HG02588 (cell line): ENCODE results near the gene SIMC1.
A peak's percentile ranks its signal among the peaks of the same experiment; 100 is the strongest.
"Not testable (repeated sequence)": the region's sequence is repeated elsewhere in the genome, so short reads cannot be mapped to it uniquely, and the experiment has no call there.

ENCODE experiments used
- ATAC-seq: cut with Tn5 transposase; IDR thresholded peaks from one replicate; pipeline ENCODE4 v1.9.1; 2021; ENCODE audit warnings: mild to moderate bottlenecking, moderate library complexity; ENCODE audit not compliant: unreplicated experiment

Gene SIMC1

DNA sequence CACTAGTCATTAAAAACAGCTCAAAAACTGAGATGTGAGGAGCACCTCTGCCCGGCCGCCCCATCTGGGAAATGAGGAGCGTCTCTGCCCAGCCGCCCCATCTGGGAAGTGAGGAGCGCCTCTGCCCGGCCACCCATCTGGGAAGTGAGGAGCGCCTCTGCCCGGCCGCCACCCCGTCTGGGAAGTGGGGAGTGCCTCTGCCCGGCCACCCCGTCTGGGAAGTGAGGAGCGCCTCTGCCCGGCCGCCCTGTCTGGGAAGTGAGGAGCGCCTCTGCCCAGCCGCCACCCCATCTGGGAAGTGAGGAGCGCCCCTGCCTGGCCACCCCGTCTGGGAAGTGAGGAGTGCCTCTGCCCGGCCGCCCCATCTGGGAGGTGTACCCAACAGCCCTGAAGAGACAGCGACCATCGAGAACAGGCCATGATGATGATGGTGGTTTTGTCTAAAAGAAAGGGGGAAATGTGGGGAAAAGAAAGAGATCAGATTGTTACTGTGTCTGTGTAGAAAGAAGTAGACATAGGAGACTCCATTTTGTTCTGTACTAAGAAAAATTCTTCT is 23.7 kb upstream of the SIMC1 start:
- not testable (repeated sequence) for ATAC-seq

DNA sequence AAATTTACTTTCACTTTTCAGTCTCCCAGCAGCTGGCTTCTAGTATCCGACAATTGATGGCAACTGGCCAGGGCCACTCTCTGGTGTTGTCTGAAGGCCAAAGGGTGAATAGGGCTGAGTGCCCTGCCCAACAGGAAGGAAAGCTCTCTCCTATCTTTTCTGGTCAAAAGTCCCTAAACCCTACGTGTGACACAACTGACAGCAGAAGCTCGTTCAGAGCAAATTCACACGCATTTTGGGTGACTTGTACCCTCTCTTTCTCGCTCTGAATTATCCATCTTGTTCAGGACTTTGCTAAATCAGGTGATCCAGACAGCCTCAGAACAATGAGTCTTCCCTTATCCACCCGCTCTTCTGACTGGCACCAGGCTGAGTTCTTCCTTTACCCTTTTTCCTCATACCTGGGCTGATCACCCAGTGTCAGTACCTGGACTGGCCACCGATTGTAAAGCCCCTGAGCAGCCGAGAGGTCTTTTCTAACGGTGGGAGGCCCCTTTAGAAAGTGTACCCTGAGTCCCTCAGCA is 21.8 kb upstream of the SIMC1 start:
- ATAC-seq = not testable (repeated sequence)

- ATAC-seq = not testable (repeated sequence)
Observed at GRCh38 chr5:176217188-176217729, 21.0 kb upstream of the SIMC1 start.

DNA sequence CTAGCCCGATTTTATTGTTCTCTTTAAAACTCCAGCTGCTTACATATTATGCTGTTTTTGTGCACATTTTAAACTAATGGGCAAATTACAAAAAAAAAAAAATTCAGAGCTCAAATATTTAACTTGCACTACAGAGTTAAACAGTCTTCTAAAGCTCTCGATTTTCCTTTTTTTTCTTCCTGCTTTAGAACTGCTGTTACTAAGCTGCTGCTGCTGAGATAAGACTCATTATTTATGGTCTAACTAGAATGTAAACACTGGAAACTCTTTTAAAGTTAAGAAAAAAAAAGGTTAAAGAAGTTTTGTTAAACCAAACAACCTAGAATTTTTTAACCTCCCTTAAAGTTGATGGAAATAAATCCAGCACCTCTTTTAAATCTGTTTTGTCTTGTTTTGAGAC is 20.5 kb upstream of the SIMC1 start:
- not testable (repeated sequence) for ATAC-seq

GRCh38 chr5:176222006-176222405 is 16.2 kb upstream of the SIMC1 start:
- ATAC-seq = not testable (repeated sequence)

DNA sequence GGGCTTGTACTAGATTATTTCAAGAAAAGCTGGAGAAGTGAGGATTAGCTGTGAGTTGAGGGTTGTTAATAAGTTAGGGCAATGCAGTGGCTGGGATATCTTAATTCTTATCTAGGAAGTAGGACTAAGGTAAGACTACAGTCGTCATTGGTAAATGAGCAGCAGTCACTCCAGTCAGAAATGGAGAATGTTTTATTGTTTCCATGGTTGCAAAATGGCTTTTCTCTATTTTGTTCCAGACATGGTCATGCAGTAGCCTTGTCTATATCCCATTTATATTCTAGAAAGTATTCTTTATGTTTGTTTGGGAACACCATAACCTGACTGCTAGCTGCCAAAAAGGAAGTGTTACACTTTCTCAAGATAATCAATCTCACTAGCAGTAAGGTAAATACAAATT is 9.9 kb upstream of the SIMC1 start:
- not testable (repeated sequence) for ATAC-seq

DNA sequence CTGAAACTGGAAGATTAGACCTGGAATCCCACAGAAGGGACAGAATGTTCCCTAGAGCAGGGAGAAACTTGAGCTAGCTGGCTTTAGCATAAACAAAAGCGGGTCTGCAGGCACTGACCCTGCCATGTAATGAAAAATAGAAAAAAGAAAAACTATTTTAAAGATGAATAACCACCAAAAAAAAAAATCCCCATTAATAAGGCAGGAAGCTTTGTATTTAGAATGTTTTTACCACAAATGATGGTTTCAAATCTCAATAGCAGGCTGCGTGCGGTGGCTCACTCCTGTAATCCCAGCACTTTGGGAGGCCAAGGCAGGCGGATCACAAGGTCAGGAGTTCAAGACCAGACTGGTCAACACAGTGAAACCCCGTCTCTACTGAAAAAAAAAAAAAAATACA is 5.0 kb upstream of the SIMC1 start:
- not testable (repeated sequence) for ATAC-seq

- ATAC-seq = not testable (repeated sequence)
Observed at GRCh38 chr5:176235155-176235554, 3.1 kb upstream of the SIMC1 start.

DNA sequence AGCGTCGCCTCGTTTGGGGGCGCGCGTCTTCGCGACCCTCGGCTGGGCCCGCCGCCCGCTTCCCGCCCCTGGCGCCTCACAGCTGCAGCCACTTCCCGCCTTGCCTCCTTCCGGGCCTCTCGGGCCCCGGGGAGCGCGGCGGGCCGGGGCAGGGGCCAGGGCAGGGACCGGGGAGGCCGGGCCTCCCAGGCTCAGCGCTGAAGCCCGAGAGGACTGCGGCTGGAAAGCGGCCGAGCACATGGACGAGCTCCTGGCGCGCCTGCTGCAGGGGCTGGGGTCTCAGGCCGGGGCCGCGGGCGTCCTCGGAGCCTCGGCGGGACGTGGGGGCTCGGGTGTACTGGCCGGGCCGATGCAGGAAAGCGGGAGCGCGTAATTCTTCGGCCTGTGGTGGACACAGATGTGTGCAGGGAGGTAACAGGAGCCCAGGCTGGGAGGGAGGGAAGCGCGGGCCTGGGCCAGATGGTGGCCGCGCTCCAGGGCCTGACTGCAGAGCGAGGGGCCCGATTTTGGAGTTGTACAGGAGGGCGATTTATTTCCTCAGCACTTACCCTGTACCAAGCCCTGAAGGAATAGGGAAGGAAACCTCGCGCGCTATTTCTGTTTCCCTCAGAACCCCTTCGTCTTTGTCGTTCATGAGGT is 540 bp downstream of the SIMC1 start:
- ATAC-seq = peak; percentile 35

DNA sequence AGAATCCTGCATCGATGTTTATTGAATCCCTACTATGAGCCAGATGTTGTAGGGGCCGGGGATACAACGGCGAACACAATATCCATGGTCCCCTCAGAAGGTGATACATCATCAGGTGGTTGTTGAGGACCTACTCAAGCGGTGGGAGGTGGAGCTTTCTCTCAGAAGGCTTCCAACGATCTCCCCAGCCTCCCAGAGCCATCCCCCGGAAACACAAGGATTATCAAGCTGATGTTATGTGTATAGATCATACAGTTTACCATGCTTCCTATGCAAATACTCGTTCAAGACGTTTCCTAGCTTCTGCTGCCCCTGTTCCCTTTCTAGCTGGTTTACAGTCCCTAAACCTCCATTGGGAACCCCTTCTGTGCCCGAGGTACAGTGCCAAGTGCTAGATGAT is 1.1 kb downstream of the SIMC1 start:
- ATAC-seq = not testable (repeated sequence)

DNA sequence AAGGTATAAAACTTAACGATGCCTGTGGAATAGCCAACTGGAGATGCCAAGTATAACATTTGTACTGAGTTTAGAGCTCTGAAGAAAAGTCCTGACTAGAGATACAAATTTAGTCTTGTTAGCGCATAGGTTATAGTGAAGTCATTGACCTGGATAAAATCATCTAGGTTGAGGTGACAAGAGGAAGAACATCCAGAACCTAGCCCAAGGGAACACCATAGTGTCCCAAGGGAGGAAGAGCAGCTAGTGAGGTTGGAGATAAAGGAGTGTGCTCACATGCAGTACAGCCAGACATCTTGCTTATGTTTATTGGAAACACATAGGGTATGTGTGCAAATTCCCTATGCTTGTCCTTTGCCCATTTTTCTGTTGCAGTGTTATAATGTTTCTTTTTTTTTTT is 6.1 kb downstream of the SIMC1 start:
- ATAC-seq = not testable (repeated sequence)

DNA sequence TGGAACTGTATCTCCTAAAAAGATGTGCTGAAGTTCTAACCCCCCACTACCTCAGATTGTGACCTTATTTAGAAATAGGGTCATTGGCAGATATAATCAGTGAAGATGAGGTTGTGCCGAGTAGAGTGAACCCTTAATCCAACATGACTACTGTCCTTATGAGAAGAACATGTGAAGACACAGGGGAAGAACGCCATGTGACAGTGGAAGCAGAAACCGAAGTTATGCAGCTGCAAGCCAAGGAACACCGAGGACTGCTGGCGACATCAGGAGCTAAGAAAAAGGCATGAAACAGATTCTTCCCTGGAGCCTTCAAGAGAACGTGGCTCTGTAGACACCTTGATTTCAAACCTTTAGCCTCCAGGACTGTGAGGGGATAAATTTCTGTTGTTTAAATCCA is 6.8 kb downstream of the SIMC1 start:
- not testable (repeated sequence) for ATAC-seq

DNA sequence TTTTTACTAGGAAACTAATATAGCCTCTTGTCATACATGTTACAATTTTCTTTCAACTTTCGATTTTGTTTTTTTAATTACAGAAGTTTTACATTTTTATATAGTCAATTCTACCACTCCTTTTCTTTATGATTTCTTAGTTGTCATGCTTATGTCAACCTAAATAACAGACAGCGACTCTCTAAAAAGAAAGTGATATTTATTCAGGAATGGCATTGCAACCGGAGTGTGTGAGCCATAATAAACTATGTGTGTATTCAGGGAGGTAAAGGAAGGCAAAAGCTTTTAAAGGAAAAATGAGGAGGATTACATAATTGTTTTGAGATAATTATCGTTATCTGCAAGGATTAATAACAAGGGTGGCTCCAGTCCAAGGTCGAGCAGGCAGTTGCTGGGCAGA is 7.3 kb downstream of the SIMC1 start:
- ATAC-seq = not testable (repeated sequence)

GRCh38 chr5:176250691-176251090 is 12.5 kb downstream of the SIMC1 start:
- ATAC-seq = not testable (repeated sequence)

- not testable (repeated sequence) for ATAC-seq
Observed at GRCh38 chr5:176252171-176252570, 13.9 kb downstream of the SIMC1 start.

- not testable (repeated sequence) for ATAC-seq
Observed at GRCh38 chr5:176253370-176254065, 15.3 kb downstream of the SIMC1 start.

DNA sequence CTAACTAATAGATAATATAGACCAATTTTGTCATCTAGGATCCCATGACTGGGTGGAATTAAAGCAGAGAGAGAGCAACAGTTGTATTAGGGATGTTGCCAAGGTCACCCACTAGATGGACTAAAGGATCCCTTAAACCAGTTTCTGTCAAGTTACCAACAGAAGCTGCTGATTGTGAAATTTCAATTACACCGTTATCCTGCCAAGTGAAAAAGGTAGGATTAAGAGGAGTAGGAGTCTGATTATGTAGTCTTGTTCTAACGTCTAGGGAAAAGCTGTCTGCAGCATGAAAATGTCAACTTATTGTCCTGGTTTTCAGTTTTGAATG is 15.8 kb downstream of the SIMC1 start:
- not testable (repeated sequence) for ATAC-seq

GRCh38 chr5:176257871-176258505 is 19.8 kb downstream of the SIMC1 start:
- ATAC-seq = not testable (repeated sequence)

- not testable (repeated sequence) for ATAC-seq
Observed at GRCh38 chr5:176260682-176261081, 22.5 kb downstream of the SIMC1 start.

DNA sequence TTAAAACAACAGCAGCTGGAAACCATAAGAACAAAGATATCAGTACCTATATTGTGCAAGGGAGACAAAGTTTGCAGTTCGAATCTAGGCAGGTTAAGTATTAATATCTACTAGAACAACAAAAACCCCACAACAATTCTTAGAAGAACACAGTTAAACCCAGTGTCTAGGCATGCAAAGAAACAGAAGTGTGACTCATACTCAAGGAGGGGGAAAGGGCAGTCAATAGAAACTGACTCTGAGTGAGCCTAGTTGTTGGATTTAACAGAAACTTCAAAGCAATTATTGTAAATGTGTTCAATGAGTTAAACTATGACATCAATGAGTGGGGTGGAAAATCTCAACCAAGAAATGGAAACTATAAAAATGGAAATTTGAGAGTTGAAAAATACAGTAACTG is 28.2 kb downstream of the SIMC1 start:
- not testable (repeated sequence) for ATAC-seq

- not testable (repeated sequence) for ATAC-seq
Observed at GRCh38 chr5:176289018-176289417, 50.8 kb downstream of the SIMC1 start.
